ENCODE results near the gene RGS7. TPM values are rescaled to one million over a fixed set of nuclear protein-coding genes. Genes with fewer than 3 reads are reported as not detected.

RGS7 gene
- total RNA-seq, 1 experiment from 2014 or later = 4.5 TPM

DNA sequence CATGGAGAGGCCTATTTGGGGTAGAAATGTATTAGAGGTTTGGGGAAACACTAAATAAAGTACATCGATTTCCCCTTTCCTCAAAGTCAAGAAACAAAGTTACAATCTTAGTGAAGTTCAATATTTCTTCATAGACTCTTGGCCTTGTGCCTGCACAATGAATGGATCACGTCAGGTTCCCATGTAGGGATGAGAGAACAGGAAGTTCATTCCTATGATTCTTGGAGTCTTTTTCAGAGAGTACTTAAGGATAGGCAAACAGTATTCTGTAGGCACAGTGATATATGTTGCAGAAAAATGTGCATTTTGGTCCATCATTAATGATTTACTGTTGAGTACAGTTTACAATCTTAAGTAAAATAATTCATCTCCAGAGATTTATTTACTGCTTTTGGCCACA is 275.5 kb downstream of the RGS7 start:
- peak; percentile 42 for DNase-seq (ENCODE audit: low read depth)

DNA sequence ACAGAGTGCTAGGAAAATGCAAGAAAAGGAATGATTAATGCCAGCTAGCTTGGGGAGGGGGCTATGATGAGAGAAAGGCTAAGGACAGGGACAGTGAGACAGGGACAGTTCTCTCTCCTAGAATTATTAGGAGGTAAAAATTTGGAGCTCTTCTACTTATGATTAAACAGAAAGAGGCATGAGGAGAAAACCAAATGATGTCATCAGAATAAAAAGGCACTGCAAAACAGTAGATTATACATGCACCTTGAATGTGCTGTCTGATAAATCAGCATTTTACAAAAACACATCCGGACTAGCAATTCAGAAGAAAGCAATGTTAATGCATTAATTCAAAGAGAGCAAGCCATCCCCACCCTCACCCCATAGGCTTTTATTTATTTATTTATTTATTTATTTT is 277.5 kb downstream of the RGS7 start:
- DNase-seq (ENCODE audit: low read depth) = no peak

DNA sequence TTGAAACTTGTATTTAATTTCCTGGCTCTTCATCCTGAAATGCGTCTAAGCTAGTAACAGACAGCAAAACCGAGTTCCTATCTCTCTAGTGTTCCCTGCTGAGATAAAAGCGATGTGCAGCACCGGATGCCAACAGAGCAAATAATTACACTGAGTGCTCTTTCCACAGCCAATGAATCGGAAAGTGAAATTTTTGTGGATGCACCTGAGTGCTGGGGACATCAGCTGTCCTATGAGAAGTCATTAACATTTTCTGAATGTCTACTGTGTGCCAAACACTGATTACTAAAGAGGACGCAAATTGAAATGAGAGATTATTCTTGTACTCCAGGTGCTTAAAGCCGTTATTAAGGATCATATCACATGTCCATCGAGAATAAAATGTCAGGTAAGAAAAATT is 278.0 kb downstream of the RGS7 start:
- no peak for DNase-seq (ENCODE audit: low read depth)

DNA sequence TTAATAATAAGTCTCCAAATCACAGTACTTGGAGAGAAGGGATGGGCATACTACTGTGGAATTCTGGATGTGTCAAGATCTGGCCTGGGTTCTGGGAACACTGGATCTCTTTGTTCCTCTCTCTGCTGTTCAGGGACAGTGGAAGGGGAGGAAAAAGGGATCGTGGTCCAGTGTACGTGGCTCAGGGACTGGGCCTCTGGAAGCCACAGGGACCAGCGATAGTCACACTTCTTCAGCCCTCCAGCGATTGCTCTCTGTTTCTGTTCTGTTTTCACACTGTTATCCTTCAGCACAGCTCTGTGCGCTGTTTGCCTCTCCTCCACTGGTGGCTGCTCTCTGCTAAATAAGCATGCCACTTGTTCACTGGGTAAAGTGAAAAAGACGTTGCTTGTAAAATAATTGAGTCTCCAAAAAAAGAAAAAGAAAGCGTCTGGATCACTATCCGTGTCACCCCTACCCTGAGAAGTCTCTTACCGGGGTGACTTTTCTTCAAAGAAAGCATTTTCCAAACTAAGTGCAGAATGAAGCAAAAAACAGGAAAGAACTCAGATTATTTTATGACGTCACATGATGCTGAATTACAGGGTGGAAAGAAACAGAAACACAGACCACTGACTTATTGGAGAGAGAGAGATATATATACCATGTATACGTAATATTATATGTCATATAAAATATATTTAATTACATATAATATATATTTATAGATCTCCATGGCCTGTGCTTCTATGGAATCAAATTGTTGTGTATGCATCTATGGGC is 279.4 kb downstream of the RGS7 start:
- peak; percentile 28 for DNase-seq (ENCODE audit: low read depth)

DNA sequence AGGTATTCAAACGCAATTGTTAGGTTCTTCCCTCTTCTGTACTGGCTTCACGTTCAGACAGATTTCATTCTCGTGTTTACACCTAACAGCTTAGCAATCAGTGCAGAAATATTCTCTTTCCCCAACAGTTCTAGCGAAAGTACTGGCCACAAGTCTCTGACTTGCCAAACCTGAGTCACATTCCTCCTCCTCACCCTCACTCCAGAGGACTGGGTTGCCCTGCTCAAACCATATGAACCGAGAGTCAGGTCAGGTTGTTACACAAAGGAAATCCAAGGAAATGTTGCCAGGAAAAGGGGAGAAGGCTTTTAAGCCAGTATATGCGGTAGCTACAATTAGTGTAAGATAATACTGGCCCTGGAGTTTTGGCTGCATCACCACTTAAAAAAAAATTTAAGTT is 282.5 kb downstream of the RGS7 start:
- peak; percentile 75 for DNase-seq (ENCODE audit: low read depth)

DNA sequence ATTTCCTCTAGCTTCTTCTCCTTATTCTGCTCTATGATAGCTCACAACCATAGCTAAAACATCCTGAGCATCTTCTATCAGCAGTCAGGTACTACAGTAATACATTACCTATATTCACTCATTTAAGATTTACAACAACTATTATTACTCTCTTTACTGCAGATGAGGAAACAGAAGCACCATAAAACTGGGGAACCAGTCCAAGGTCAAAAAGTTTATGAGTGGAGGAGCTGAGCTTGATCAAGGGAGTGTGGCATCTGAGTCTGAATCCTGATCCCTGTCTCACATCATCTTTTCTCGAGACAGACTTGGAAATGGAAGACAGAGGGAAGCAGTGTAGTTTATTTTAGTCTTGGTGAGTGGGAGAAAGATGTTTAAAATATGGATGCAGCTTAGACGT is 288.6 kb downstream of the RGS7 start:
- no peak for DNase-seq (ENCODE audit: low read depth)

DNA sequence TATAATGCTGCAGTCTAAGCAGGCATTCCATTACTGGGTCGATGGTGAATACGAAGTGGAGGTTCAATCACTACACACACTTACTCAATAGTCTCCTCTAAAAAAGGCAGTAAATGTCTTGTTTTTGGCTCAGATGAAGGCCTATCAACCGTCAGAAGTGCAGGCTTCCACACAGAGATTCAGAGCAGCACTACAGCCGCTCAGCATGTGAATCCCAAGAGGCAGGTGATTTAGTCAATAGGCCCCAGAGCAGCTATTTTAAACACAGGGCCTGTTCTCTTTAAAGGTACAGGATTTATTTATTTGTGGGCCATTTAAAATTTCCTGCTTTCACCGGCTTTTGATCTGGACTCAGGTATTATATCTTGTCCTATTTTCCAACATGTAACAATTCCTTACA is 293.7 kb downstream of the RGS7 start:
- no peak for DNase-seq (ENCODE audit: low read depth)

DNA sequence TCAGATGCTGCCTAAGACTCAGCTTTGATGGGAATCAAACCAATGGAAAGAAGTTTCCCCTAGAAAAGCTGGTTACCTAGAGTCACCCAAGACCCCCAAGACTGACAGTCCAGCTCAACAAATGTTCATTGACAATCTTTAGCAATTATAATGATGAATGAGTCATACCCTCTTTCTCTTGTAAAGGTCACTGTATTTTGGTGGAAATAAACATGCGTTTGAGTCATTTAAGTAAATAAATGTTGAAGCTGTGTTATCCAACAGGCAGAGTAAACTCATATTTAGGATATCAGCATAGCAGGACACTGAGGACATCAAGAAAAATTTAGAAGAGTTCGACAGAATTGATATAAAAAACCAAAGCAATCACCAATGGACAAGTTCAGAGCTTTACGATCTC is 295.9 kb downstream of the RGS7 start:
- peak; percentile 16 for DNase-seq (ENCODE audit: low read depth)

DNA sequence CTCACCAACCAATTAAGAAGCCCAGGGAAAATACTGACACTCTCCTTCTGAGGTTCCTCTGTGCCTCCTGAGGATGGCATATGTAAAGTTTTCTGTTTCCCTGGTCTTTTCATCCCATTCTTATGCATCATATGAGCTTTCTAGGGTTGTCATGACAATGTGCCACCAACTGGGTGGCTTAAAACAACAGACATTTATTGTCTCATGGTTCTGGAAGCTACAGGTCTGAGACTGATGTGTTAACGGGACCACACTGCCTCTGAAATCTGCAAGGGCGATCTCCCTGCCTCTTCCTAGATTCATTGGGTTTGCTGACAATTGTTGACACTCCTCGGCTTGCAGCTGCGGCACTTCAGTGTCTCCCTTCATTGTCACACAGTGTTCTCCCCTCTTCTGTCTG is 308.4 kb downstream of the RGS7 start:
- no peak for DNase-seq (ENCODE audit: low read depth)

DNA sequence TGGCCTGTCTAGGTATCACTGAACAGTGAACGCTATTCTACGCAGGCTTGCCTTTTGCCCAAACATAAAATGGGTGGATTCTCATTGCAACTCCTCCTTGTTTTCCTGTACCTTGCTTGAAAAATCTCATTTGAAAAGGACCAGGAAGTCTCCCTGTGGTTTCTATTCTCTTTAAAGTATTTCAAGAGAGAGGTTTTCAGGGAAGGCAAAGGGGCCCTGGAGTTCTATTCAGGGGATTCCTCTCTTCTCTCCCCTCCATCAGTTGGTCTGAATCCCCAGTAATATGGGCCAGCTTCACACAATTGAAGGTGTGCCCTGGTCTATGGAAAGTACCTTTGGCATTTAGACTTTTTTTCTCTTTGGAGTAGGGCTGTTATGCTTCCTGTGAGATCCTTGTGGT is 311.3 kb downstream of the RGS7 start:
- DNase-seq (ENCODE audit: low read depth) = no peak

DNA sequence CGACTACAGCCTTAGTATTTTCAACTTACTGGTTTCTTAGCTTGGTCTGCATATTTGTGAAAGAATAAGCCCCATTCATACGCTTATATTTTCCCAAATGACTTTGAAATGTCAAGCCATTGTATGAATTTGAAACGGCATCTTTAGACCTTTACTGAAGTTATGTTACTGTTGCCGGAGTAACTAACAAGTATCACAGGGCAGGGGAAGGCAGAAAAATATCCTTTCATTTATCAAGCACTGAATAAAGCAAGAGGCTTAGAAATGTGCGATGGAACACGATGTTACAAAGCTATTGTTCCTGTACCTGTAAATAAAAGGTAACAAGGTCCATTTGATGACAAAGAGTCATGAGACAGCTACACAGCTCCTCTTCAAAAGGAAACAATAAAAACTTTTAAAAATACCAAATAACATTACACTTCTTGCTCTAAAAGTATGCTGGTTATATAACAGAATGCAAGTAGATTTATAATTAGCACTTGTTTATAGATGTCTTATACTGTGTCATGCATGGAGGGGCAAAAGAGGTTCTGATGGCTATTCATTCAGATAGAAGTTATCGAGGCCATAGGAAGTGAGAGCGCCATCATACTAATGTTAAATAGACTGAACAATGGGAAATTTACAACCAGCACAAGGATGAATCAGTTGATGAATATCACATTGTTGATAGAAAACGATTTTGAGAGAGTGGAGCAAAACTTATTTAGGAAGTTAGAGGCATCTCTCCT is 322.6 kb downstream of the RGS7 start:
- DNase-seq (ENCODE audit: low read depth) = no peak

DNA sequence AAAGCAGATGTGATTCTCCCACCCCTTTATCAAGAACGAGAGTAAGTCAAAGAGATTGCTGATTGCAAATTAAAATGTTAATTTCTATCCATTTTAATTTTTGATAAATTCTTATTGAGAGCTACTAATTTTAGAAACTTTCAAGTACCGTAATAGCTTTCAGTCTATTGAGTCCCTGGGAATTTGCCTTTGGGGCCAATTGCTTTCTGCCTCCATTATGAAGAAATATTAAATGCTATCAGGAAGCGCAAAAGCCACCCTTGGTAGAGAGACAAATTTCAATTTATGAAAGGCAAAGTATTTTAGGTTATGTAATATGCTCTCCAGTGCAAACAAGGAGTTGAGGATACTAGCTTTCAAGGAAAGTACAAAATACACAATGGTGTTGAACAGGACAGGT is 332.2 kb downstream of the RGS7 start:
- no peak for DNase-seq (ENCODE audit: low read depth)

DNA sequence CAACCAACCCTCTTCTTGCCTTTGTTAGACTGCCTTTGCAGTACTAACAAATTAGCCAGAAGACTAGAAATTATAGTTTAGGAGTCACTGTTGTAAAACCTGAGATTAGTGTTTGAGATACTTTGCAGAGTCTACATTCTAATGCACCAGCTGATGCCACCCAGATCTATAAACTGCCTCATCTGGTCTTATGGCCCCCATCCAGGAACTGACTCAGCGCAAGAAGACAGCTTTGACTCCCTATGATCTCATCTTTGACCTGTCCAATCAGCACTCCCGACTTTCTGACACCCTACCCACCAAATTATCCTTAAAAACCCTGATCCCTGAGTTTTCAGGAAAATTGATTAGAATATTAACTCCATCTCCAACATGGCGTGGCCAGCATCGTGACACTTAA is 334.6 kb downstream of the RGS7 start:
- peak; percentile 75 for DNase-seq (ENCODE audit: low read depth)

DNA sequence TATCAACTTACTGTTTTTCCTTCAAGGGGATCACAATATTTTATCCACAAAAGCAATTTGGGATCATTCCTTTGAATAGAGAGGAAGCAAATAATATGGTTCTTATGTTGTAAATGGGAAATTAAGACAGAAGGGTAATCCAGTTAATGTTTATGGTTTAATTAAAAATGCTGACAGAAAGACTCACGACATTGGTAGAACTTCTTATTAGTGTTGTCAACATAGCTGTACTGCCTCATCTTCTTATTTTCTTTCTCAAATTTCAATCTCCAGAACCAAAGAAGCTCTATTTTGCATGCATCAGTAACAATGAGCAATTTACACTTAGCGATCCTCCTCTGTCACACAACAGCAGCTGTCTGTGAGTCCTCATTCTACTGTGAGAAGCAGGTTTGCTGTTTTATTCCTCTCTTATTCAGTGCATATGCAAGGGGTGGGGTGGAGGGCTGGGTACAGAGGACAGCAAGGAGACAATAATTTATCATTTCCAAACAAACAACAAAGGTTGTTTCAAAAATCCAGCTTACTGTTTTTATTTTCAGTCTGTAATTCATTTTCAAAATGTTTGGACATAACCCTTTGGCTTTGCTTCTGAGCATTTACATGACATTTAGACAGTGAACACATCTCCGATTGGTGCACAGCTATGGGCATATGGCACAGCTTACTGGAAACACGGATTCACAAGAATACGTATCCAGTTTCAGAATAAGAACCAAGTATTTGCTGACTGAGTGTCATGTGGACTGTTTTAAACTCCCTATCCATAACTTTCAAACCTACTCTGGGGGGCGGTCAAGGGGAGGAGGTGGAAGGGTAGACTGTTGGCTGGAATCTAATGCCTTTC is 335.9 kb downstream of the RGS7 start:
- DNase-seq (ENCODE audit: low read depth) = no peak

DNA sequence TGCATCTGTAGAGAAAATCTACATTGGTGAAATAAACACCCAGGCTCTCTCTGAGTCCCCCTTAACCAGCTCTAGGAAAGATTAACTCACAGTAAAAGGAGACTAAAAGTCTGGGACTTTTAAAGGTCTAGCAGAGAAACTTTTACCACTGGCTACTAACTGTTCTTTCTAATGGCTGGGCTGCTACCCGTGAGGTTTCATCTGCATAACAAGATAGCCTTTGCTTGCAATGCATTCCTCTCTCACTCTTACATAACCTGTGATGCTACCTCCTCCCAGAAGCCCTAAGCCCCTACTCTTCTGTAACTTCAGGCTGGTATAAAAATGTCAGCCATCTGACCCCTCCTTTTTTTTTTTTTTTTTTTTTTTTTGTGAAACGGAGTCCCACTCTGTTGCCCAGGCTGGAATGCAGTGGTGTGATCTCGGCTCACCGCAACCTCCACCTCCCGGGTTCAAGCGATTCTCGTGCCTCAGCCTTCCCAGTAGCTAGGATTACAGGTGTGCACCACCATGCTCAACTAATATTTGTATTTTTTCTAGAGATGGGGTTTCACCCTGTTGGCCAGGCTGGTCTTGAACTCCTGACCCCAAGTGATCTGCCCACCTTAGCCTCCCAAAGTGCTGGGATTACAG is 344.2 kb downstream of the RGS7 start:
- no peak for DNase-seq (ENCODE audit: low read depth)

DNA sequence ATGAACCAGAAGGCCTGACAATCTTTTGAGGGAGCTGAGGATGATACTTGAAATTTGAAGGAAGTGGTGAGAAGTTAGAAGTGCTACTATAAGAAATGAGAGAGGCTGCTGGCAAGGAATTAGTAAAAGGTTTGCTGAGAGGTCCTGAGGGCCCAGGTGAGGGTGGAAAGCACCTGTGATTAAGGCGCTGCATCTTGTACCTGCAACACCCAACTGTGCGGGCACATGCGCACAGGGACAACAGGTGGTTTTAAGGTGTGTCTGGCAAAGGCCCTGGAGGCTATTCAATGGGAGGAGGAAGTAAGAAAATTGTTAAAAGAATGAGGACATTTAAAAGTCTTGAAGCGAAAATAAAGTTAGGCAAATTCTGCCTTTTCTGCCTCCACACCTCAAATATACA is 349.3 kb downstream of the RGS7 start:
- no peak for DNase-seq (ENCODE audit: low read depth)

DNA sequence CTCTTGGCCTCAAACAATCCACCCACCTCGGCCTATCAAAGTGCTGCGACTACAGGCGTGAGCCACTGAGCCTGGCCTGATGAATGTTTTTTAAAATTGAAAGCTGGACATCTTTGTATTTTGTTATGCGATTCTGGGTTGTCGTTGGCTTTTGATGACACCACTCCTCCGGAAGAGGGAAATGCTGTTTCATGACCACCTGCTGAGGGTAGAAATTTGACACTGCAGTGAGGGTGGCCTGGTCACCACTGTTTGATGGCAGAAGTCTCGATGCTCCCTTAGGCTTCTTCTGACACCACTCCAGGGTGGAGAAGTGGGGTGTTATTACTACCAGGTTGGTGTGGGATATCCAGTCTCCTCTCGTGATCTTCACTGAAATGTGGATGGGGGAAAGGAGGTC is 357.2 kb downstream of the RGS7 start:
- DNase-seq (ENCODE audit: low read depth) = no peak

DNA sequence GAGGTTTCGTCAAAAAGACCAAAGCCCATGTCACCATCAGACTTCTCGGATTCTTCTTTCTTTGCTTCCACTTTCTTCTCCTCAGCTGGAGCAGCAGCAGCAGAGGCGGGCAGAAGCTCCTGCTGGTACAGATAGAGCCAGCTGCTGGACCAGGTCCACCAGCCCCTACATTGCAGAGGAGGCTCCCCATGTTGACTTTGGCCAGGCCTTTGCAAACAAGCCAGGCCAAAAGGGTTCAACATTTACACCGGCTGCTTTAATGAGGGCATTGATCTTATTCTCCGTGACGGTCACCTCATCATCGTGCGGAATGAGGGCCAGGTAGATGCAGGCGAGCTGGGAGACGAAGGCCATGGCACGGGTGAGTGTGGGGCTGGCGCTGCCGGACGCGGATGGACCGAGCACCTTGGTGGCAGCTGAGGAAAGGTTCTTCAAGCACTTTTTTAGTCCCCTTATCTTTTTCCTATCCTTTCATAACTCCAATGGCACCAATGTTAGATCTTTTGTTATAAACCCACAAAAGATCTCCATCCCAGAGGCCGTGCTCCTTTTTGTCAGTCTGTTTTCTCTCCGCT is 358.5 kb downstream of the RGS7 start:
- DNase-seq (ENCODE audit: low read depth) = no peak

DNA sequence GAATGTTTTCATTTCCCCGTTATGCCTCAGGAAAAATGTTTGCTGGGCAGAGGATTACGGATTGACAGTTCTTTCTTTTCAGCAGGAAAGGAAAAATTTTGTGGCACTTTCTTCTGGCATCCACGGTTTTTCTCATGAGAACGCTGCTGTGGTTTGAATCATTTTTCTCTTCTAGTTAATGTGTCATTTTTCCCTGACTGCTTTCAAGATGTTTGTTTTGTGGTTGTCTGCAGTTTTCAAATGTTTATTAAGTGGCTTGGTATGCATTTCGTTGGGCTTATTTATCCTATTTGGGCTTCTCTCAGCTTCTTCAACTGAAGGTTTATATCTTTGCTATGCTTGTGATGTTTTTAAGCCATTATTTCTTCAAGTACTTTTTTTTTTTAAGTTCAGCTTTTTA is 359.0 kb downstream of the RGS7 start:
- peak; percentile 86 for DNase-seq (ENCODE audit: low read depth)

DNA sequence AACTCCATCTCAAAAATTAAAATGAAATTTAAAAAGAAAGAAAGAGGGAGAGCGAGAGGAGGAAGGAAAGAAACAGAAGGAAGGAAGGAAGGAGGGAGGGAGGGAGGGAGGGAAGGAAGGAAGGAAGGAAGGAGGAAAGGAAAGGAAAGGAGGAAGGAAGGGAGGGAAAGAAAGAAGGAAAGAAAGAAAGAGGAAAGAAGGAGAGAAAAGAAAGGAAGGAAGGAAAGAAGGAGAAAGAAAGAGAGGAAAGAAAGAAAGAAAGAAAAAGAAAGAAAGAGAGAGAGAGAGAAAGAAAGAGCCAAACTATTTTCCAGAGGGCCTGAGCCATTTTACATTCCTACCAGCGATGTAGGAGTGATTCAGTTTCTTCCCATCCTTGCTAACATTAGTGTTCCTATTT is 364.0 kb downstream of the RGS7 start:
- no peak for DNase-seq (ENCODE audit: low read depth)

DNA sequence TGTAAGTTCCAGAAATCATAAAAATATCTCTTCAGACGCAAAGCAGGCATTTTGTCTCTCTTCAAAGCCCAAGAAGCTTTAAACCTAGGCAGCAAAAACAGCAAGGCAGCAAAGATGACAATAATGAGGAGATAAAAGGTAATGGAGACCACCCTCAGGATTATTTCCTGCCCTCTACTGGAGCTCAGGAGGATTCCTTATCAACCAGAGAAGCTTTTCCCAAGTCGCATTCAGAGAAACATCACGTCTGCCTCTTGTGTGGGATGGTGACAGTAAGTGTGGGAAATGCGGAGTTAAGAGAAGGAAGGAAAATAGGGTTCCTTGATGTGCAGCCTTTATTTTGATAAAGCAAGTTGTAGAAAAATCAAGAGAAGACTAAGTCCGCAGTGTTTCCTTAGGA is 365.8 kb downstream of the RGS7 start:
- DNase-seq (ENCODE audit: low read depth) = no peak

DNA sequence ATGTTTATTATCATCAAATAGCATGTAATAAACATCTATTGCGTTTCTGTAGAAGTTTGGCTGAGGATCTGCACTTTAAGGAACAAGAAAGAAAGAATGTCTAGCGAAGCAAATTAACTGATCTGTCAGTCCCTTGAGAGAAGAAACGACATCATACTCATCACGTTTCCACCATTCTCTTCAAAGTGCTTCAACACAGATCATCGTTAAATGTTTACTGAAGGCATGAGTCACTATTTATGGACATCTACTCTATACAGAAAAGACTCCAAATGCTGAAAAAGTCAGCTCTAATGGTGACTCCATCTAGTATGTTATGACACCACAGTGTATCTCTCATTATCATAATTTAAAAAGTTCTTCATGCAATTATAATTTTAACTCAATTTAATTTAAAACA is 369.1 kb downstream of the RGS7 start:
- DNase-seq (ENCODE audit: low read depth) = peak; percentile 61
